HUES64 (cell line): Measurements from ENCODE around the gene SHISA9.
A peak's percentile ranks its signal among the peaks of the same experiment; 100 is the strongest.

Experiments used
- H3K27ac ChIP-seq: 2 replicates; pipeline ENCODE4 v1.7.0; 2013; ENCODE audit warnings: low read depth, low read length, inconsistent platforms
- H3K27me3 ChIP-seq: 2 replicates; pipeline ENCODE4 v1.6.1; 2013; ENCODE audit warnings: mild to moderate bottlenecking, low read length; ENCODE audit not compliant: insufficient read depth
- H3K36me3 ChIP-seq: 2 replicates; pipeline ENCODE4 v1.6.1; 2013; ENCODE audit warnings: mild to moderate bottlenecking, low read length; ENCODE audit not compliant: insufficient read depth
- H3K4me1 ChIP-seq: 2 replicates; pipeline ENCODE4 v1.6.1; 2013; ENCODE audit warnings: mild to moderate bottlenecking, low read length, moderate library complexity; ENCODE audit not compliant: insufficient read depth
- H3K4me3 ChIP-seq: 2 replicates; pipeline ENCODE4 v1.5.1; 2013; ENCODE audit warnings: mild to moderate bottlenecking, low read length, moderate library complexity
- H3K9ac ChIP-seq: 2 replicates; pipeline ENCODE4 v1.6.1; 2013; ENCODE audit warnings: mild to moderate bottlenecking, low read depth, low read length
- H3K9me3 ChIP-seq: 2 replicates; pipeline ENCODE4 v1.6.1; 2013; ENCODE audit warnings: low read depth, low read length; ENCODE audit not compliant: insufficient read depth
- WGBS: fragments of 150-250, 120-280 bp; methylation state at CpG from one replicate; pipeline ENCODE4 v1.1.7; 2013; ENCODE audit warnings: missing lambda C conversion rate; 5-methylcytosine and 5-hydroxymethylcytosine counted together

Gene SHISA9

GRCh38 chr16:12900156-12900555 lies 1.2 kb upstream of the SHISA9 start:
- no peak overlapping the region for H3K27ac ChIP-seq
- H3K4me3 ChIP-seq, result peak overlapping the region; percentile 87
- peak overlapping the region; percentile 75 for H3K9ac ChIP-seq
- H3K4me1 ChIP-seq, result peaks cover 23% of the 10 kb centered on the region
- WGBS, result 39% methylated on average over 7 of the region's 7 CpGs
- H3K36me3 ChIP-seq, result peaks cover 4% of the 10 kb centered on the region; the same call in 1 of the 2 replicates
- peaks cover 50% of the 10 kb centered on the region for H3K27me3 ChIP-seq
- H3K9me3 ChIP-seq, result no peaks in the 10 kb centered on the region

GRCh38 chr16:12900599-12901203 lies 697 bp upstream of the SHISA9 start:
- no peak overlapping the region for H3K27ac ChIP-seq
- H3K36me3 ChIP-seq, result peaks cover 4% of the 10 kb centered on the region; the same call in 1 of the 2 replicates
- WGBS, result under 1% methylated on average over 37 of the region's 37 CpGs
- H3K9me3 ChIP-seq, result no peaks in the 10 kb centered on the region
- H3K4me3 ChIP-seq, result peak overlapping the region; percentile 87
- H3K4me1 ChIP-seq, result peaks cover 24% of the 10 kb centered on the region
- H3K9ac ChIP-seq, result peak overlapping the region; percentile 75
- peaks cover 50% of the 10 kb centered on the region for H3K27me3 ChIP-seq

- Histone ChIP-seq H3K9me3 (no peaks in the 10 kb centered on the region), H3K27me3 (peaks cover 50% of the 10 kb centered on the region), H3K9ac (peak overlapping the region; percentile 75), H3K4me3 (peak overlapping the region; percentile 87), H3K4me1 (peaks cover 29% of the 10 kb centered on the region), H3K27ac (no peak overlapping the region), H3K36me3 (peaks cover 4% of the 10 kb centered on the region; the same call in 1 of the 2 replicates)
- under 1% methylated on average over 24 of the region's 34 CpGs for WGBS
These were observed 198 bp upstream of the SHISA9 start for GRCh38 chr16:12901204-12901596.

- peaks cover 4% of the 10 kb centered on the region; the same call in 1 of the 2 replicates for H3K36me3 ChIP-seq
- H3K4me3 ChIP-seq, result peak overlapping the region; percentile 87
- peaks cover 32% of the 10 kb centered on the region for H3K4me1 ChIP-seq
- H3K27ac ChIP-seq, result no peak overlapping the region
- peak overlapping the region; percentile 70 for H3K9ac ChIP-seq
- under 1% methylated on average over 55 of the region's 55 CpGs for WGBS
- peaks cover 50% of the 10 kb centered on the region for H3K27me3 ChIP-seq
- no peaks in the 10 kb centered on the region for H3K9me3 ChIP-seq
These were observed 1.3 kb downstream of the SHISA9 start for GRCh38 chr16:12902511-12903372.

- peaks cover 50% of the 10 kb centered on the region for H3K27me3 ChIP-seq
- 2% methylated on average over 38 of the region's 38 CpGs for whole genome bisulfite sequencing
These were observed 2.3 kb downstream of the SHISA9 start for GRCh38 chr16:12903407-12904328.

GRCh38 chr16:12904329-12904671 lies 2.9 kb downstream of the SHISA9 start:
- H3K4me3 ChIP-seq, result peak overlapping the region; percentile 87
- peaks cover 20% of the 10 kb centered on the region for H3K4me1 ChIP-seq
- H3K27ac ChIP-seq, result no peak overlapping the region
- peaks cover 16% of the 10 kb centered on the region for H3K36me3 ChIP-seq
- no peak overlapping the region for H3K9ac ChIP-seq
- peaks cover 44% of the 10 kb centered on the region for H3K27me3 ChIP-seq
- 39% methylated on average over 7 of the region's 7 CpGs for WGBS
- H3K9me3 ChIP-seq, result no peaks in the 10 kb centered on the region

More at GRCh38 chr16:12903407-12904328, 2.3 kb downstream of the SHISA9 start:
- Histone ChIP-seq H3K4me1 (peaks cover 25% of the 10 kb centered on the region), H3K4me3 (peak overlapping the region; percentile 87), H3K27ac (no peak overlapping the region), H3K9ac (peak overlapping the region; percentile 70), H3K9me3 (no peaks in the 10 kb centered on the region), H3K36me3 (peaks cover 9% of the 10 kb centered on the region)

- 87% methylated on average over 5 of the region's 5 CpGs for WGBS
- peaks cover 26% of the 10 kb centered on the region for H3K27me3 ChIP-seq
- H3K27ac ChIP-seq, result no peak overlapping the region
- H3K9me3 ChIP-seq, result no peaks in the 10 kb centered on the region
- peaks cover 34% of the 10 kb centered on the region for H3K36me3 ChIP-seq
- no peak overlapping the region for H3K9ac ChIP-seq
- no peak overlapping the region for H3K4me3 ChIP-seq
- peaks cover 9% of the 10 kb centered on the region; the same call in 1 of the 2 replicates for H3K4me1 ChIP-seq
These were observed 4.9 kb downstream of the SHISA9 start for GRCh38 chr16:12906271-12906670.

- peaks cover 12% of the 10 kb centered on the region; the same call in 1 of the 2 replicates for H3K4me1 ChIP-seq
- WGBS, result 89% methylated on average over 5 of the region's 5 CpGs
- H3K27ac ChIP-seq, result no peak overlapping the region
- peaks cover 24% of the 10 kb centered on the region for H3K27me3 ChIP-seq
- no peak overlapping the region for H3K4me3 ChIP-seq
- peaks cover 38% of the 10 kb centered on the region for H3K36me3 ChIP-seq
- H3K9me3 ChIP-seq, result no peaks in the 10 kb centered on the region
- H3K9ac ChIP-seq, result no peak overlapping the region
These were observed 5.5 kb downstream of the SHISA9 start for GRCh38 chr16:12906765-12907516.

GRCh38 chr16:12907670-12908233 lies 6.4 kb downstream of the SHISA9 start:
- 70% methylated on average over 5 of the region's 5 CpGs for WGBS
- Histone ChIP-seq H3K4me3 (no peak overlapping the region), H3K4me1 (peaks cover 12% of the 10 kb centered on the region; the same call in 1 of the 2 replicates), H3K9me3 (no peaks in the 10 kb centered on the region), H3K27me3 (peaks cover 16% of the 10 kb centered on the region), H3K9ac (no peak overlapping the region), H3K36me3 (peaks cover 38% of the 10 kb centered on the region), H3K27ac (no peak overlapping the region)

- Histone ChIP-seq H3K27ac (peak overlapping the region; percentile 43), H3K36me3 (peaks cover 8% of the 10 kb centered on the region; the same call in 1 of the 2 replicates)
These were observed 15.8 kb downstream of the SHISA9 start for GRCh38 chr16:12917246-12917645.

More at GRCh38 chr16:12917246-12917645, 15.8 kb downstream of the SHISA9 start:
- no peak overlapping the region for H3K4me3 ChIP-seq
- WGBS, result 75% methylated on average over 4 of the region's 5 CpGs
- no peaks in the 10 kb centered on the region for H3K27me3 ChIP-seq
- no peak overlapping the region; the same call in 1 of the 2 replicates for H3K9ac ChIP-seq
- H3K4me1 ChIP-seq, result peaks cover 16% of the 10 kb centered on the region
- H3K9me3 ChIP-seq, result no peaks in the 10 kb centered on the region
